Activated CD8-positive, alpha-beta T cell treated with anti-CD3 and anti-CD28 coated beads, Interleukin-2, amount 10 ng/mL, durations not matched to agents 7 days and 5 days (primary cell): Measurements from ENCODE around the gene CEP68. TPM values are rescaled to one million over a fixed set of nuclear protein-coding genes. Genes with fewer than 3 reads are reported as not detected.
"Not testable (repeated sequence)": the region's sequence is repeated elsewhere in the genome, so short reads cannot be mapped to it uniquely, and the experiment has no call there.

Experiments
- ATAC-seq: fragments of 150-1000 bp; cut with Tn5 transposase; one replicate; pipeline ENCODE4 v1.10.0; 2021; ENCODE audit warnings: moderate library complexity
- CTCF ChIA-PET: fragments of 350-600 bp; sonication (Branson Sonifier 250); formaldehyde crosslinking; loops from one replicate; lab custom pipeline; 2021; ENCODE audit warnings: antibody characterized with exemption; lab: Charles Lee
- POLR2A ChIA-PET: fragments of 350-600 bp; sonication (Branson Sonifier 250); formaldehyde crosslinking; loops from one replicate; lab custom pipeline; 2021; ENCODE audit warnings: antibody characterized with exemption; lab: Charles Lee
- DNase-seq: peaks from one replicate; pipeline ENCODE4 v3.0.0-alpha.2; 2020
- H3K27ac Mint-ChIP-seq: one replicate; pipeline ENCODE4 v1.8.0; 2021; ENCODE audit warnings: mild to moderate bottlenecking, mixed read lengths
- H3K27me3 Mint-ChIP-seq: one replicate; pipeline ENCODE4 v1.8.0; 2021; ENCODE audit warnings: low read depth, mixed read lengths
- H3K36me3 Mint-ChIP-seq: one replicate; pipeline ENCODE4 v1.8.0; 2021; ENCODE audit warnings: low read depth, mixed read lengths
- H3K4me1 Mint-ChIP-seq: one replicate; pipeline ENCODE4 v1.8.0; 2021; ENCODE audit warnings: low read depth, mixed read lengths
- H3K4me3 Mint-ChIP-seq: one replicate; pipeline ENCODE4 v1.8.0; 2021; ENCODE audit warnings: mild to moderate bottlenecking, mixed read lengths
- H3K9me3 Mint-ChIP-seq: one replicate; pipeline ENCODE4 v1.8.0; 2022; ENCODE audit warnings: mixed read lengths; ENCODE audit not compliant: insufficient read depth
- total RNA-seq, 2 experiments: library from RNA; stranded (reverse); gene quantifications; one replicate each; pipeline ENCODE4 v1.2.3, GENCODE V29; 2021

CEP68 gene
- total RNA-seq, 2 experiments from 2014 or later, result 8.1 to 9.7 TPM

GRCh38 chr2:65120990-65121693 lies 64.9 kb downstream of the CEP68 start:
- Mint-ChIP-seq H3K4me1 (peaks cover 36% of the 10 kb centered on the region), H3K4me3 (no peak overlapping the region), H3K36me3 (peaks cover 17% of the 10 kb centered on the region), H3K27ac (peak overlapping the region; percentile 32), H3K9me3 (no peaks in the 10 kb centered on the region), H3K27me3 (no peaks in the 10 kb centered on the region)
- peak; percentile 10 for ATAC-seq
- ChIA-PET POLR2A (no interaction called here), CTCF (interaction anchor here (0.8 to 1.9 kb wide), 3 partner anchors 9 to 56 kb away, joined by 3 to 6 read pairs (median 4); partner anchors contain the start of gene RAB1A)
- DNase-seq, result no peak

DNA sequence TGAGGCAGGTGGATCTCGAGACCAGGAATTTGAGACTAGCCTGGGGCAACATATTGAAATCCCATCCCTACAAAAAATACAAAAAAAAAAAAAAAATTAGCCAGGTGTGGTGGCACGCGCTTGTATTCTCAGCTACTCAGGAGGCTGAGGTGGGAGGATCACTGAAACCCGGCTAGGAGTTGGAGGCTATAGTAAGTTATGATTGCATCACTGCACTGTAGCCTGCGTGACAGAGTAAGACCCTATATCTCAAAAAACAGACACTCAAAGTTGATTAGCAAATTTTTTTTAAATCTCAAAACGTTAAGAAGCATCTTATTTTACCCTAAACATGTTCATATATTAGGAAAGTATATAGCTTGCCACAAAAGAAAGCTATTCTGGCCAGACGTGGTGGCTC lies 66.1 kb downstream of the CEP68 start:
- ChIA-PET CTCF (interaction anchor here (1.9 kb wide), 1 partner anchor 57 kb away, joined by 6 read pairs; no protein-coding TSS in a partner anchor), POLR2A (interaction anchor here (1.0 kb wide), 1 partner anchor 105 kb away, joined by 6 read pairs; no protein-coding TSS in a partner anchor)
- no peaks in the 10 kb centered on the region for H3K27me3 Mint-ChIP-seq
- H3K36me3 Mint-ChIP-seq, result peaks cover 15% of the 10 kb centered on the region
- H3K27ac Mint-ChIP-seq, result no peak overlapping the region
- H3K4me3 Mint-ChIP-seq, result no peak overlapping the region
- no peak for ATAC-seq
- H3K9me3 Mint-ChIP-seq, result no peaks in the 10 kb centered on the region
- H3K4me1 Mint-ChIP-seq, result peaks cover 36% of the 10 kb centered on the region
- DNase-seq, result no peak

- POLR2A ChIA-PET, H3K27me3 Mint-ChIP-seq, H3K27ac Mint-ChIP-seq, H3K9me3 Mint-ChIP-seq, H3K4me3 Mint-ChIP-seq, DNase-seq, ATAC-seq: not testable (repeated sequence)
- H3K4me1 Mint-ChIP-seq, result peaks cover 42% of the 10 kb centered on the region
- CTCF ChIA-PET, result interaction anchor here (1.3 to 2.1 kb wide), 2 partner anchors 17 to 61 kb away, joined by 3 to 9 read pairs; no protein-coding TSS in a partner anchor
- peaks cover 21% of the 10 kb centered on the region for H3K36me3 Mint-ChIP-seq
These were observed 69.2 kb downstream of the CEP68 start for GRCh38 chr2:65125457-65125856.

GRCh38 chr2:65128297-65129190 lies 72.3 kb downstream of the CEP68 start:
- H3K4me1 Mint-ChIP-seq, result peaks cover 35% of the 10 kb centered on the region
- DNase-seq, result no peak
- H3K27me3 Mint-ChIP-seq, result no peaks in the 10 kb centered on the region
- H3K9me3 Mint-ChIP-seq, result no peaks in the 10 kb centered on the region
- H3K4me3 Mint-ChIP-seq, result peak overlapping the region; percentile 100
- no peak for ATAC-seq
- peak overlapping the region; percentile 100 for H3K27ac Mint-ChIP-seq
- POLR2A ChIA-PET, result interaction anchor here (0.7 to 2.6 kb wide), 8 partner anchors 12 to 801 kb away, joined by 3 to 29 read pairs (median 4); partner anchors contain the start of genes ACTR2 and CEP68
- CTCF ChIA-PET, result interaction anchor here (1.2 to 2.9 kb wide), 6 partner anchors 10 to 69 kb away, joined by 3 to 14 read pairs (median 6); no protein-coding TSS in a partner anchor
- peaks cover 14% of the 10 kb centered on the region for H3K36me3 Mint-ChIP-seq

- peaks cover 14% of the 10 kb centered on the region for H3K36me3 Mint-ChIP-seq
- DNase-seq (no peak), ATAC-seq (peak; percentile 14)
- no peaks in the 10 kb centered on the region for H3K27me3 Mint-ChIP-seq
- ChIA-PET CTCF (interaction anchor here (0.6 to 2.9 kb wide), 21 partner anchors 8 to 212 kb away, joined by 3 to 18 read pairs (median 4); partner anchors contain the start of genes ACTR2 and CEP68), POLR2A (interaction anchor here (0.7 to 2.6 kb wide), 16 partner anchors 10 to 802 kb away, joined by 3 to 29 read pairs (median 4); partner anchors contain the start of genes ACTR2 and CEP68)
- peak overlapping the region; percentile 100 for H3K27ac Mint-ChIP-seq
- no peaks in the 10 kb centered on the region for H3K9me3 Mint-ChIP-seq
- peak overlapping the region; percentile 100 for H3K4me3 Mint-ChIP-seq
- peaks cover 35% of the 10 kb centered on the region for H3K4me1 Mint-ChIP-seq
These were observed 73.1 kb downstream of the CEP68 start for GRCh38 chr2:65129286-65129825.

GRCh38 chr2:65129826-65130663 lies 73.8 kb downstream of the CEP68 start, which contains the start of gene RAB1A:
Gene RAB1A (minus strand): TSS chr2:65130106. CDS start chr2:65129915, 191 bp downstream.
- H3K36me3 Mint-ChIP-seq, result peaks cover 11% of the 10 kb centered on the region
- ChIA-PET CTCF (interaction anchor here (0.6 to 2.9 kb wide), 22 partner anchors 9 to 213 kb away, joined by 3 to 18 read pairs (median 4); partner anchors contain the start of genes ACTR2 and CEP68), POLR2A (interaction anchor here (0.8 to 2.6 kb wide), 16 partner anchors 10 to 306 kb away, joined by 3 to 29 read pairs (median 4); partner anchors contain the start of genes ACTR2 and CEP68)
- no peaks in the 10 kb centered on the region for H3K27me3 Mint-ChIP-seq
- ATAC-seq, result peak; percentile 96
- no peaks in the 10 kb centered on the region for H3K9me3 Mint-ChIP-seq
- peak; percentile 100 for DNase-seq
- peaks cover 32% of the 10 kb centered on the region for H3K4me1 Mint-ChIP-seq
- peak within 1 kb of the TSS; percentile 100 for H3K4me3 Mint-ChIP-seq
- H3K27ac Mint-ChIP-seq, result peak within 1 kb of the TSS; percentile 100

- H3K4me3 Mint-ChIP-seq, result peak overlapping the region; percentile 100
- H3K27ac Mint-ChIP-seq, result peak overlapping the region; percentile 100
- H3K27me3 Mint-ChIP-seq, result no peaks in the 10 kb centered on the region
- ChIA-PET CTCF (interaction anchor here (0.8 to 2.9 kb wide), 15 partner anchors 9 to 213 kb away, joined by 3 to 18 read pairs (median 6); partner anchors contain the start of genes ACTR2 and CEP68), POLR2A (interaction anchor here (0.8 to 2.6 kb wide), 10 partner anchors 9 to 305 kb away, joined by 3 to 29 read pairs (median 5); partner anchors contain the start of genes ACTR2 and CEP68)
- peaks cover 11% of the 10 kb centered on the region for H3K36me3 Mint-ChIP-seq
- DNase-seq, result no peak
- peaks cover 28% of the 10 kb centered on the region for H3K4me1 Mint-ChIP-seq
- H3K9me3 Mint-ChIP-seq, result no peaks in the 10 kb centered on the region
- ATAC-seq, result peak; percentile 14
These were observed 74.5 kb downstream of the CEP68 start for GRCh38 chr2:65130664-65131175.

- DNase-seq, H3K27ac Mint-ChIP-seq, H3K9me3 Mint-ChIP-seq, H3K27me3 Mint-ChIP-seq, H3K4me3 Mint-ChIP-seq, ATAC-seq: not testable (repeated sequence)
- H3K4me1 Mint-ChIP-seq, result peaks cover 16% of the 10 kb centered on the region
- peaks cover 11% of the 10 kb centered on the region for H3K36me3 Mint-ChIP-seq
- CTCF ChIA-PET, result interaction anchor here (1.9 to 3.4 kb wide), 4 partner anchors 36 to 95 kb away, joined by 4 to 18 read pairs (median 9); partner anchors contain the start of gene ACTR2
- POLR2A ChIA-PET, result interaction anchor here (0.9 kb wide), 1 partner anchor 95 kb away, joined by 3 read pairs; the partner anchor contains the start of gene ACTR2
These were observed 76.7 kb downstream of the CEP68 start for GRCh38 chr2:65132930-65133329.

DNA sequence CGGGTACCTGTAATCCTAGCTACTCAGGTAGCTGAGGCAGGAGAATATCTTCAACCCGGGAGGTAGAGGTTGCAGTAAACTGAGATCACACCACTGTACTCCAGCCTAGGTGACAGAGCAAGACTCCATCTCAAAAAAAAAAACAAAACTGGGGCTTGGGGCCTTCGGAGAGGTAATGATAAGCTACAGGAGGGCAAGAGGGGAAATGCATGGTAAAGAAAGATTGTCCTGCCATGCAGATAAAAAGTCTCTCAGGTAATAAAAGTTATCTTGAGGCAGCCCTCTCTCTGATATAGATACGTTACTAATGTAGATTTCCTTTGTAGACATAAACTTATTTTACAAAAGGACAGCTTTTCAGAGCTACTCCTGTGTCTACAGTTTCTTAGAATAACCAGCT lies 77.4 kb downstream of the CEP68 start:
- Mint-ChIP-seq H3K27me3 (peaks cover 2% of the 10 kb centered on the region), H3K9me3 (no peaks in the 10 kb centered on the region), H3K27ac (no peak overlapping the region), H3K4me1 (peaks cover 10% of the 10 kb centered on the region), H3K36me3 (peaks cover 9% of the 10 kb centered on the region), H3K4me3 (no peak overlapping the region)
- CTCF ChIA-PET, result interaction anchor here (1.9 to 3.4 kb wide), 4 partner anchors 35 to 94 kb away, joined by 4 to 18 read pairs (median 9); partner anchors contain the start of gene ACTR2
- ATAC-seq, result no peak
- POLR2A ChIA-PET, result interaction anchor here (0.9 kb wide), 1 partner anchor 94 kb away, joined by 3 read pairs; the partner anchor contains the start of gene ACTR2
- DNase-seq, result no peak
